ENCODE data around the gene HMGCS1. TPM values are rescaled to one million over a fixed set of nuclear protein-coding genes. Genes with fewer than 3 reads are reported as not detected.

The HMGCS1 gene
- polyA plus RNA-seq, 1 donor from 2014 or later, result 498 TPM

GRCh38 chr5:43256261-43256966 is 56.8 kb downstream of the HMGCS1 start:
- Histone ChIP-seq H3K79me2 (replicated peaks; ENCODE audit: insufficient read depth, low read length) (no peaks in the 10 kb centered on the region), H3K27me3 (ENCODE audit: insufficient read depth, low read depth, low read length) (no peaks in the 10 kb centered on the region), H3K9ac (ENCODE audit: low read length) (no peak overlapping the region), H2AFZ (ENCODE audit: low read depth, low read length) (no peak overlapping the region), H3K9me2 (ENCODE audit: insufficient read depth, low read length) (no peaks in the 10 kb centered on the region), H3K27ac (ENCODE audit: low read length) (no peak overlapping the region), H3F3A (ENCODE audit: insufficient read depth, low read length, poor library complexity, severe bottlenecking) (no peaks in the 10 kb centered on the region), H3K36me3 (ENCODE audit: insufficient read depth, low read length) (no peaks in the 10 kb centered on the region), H4K20me1 (ENCODE audit: insufficient read depth) (no peaks in the 10 kb centered on the region), H3K4me3 (ENCODE audit: low read length) (no peak overlapping the region), H3K9me3 (ENCODE audit: low read length) (no peaks in the 10 kb centered on the region), H3K4me2 (ENCODE audit: low read length) (no peak overlapping the region)
- TF ChIP-seq MXI1 (conservative IDR thresholded peaks at IDR 0.05; ENCODE audit: poor library complexity, severe bottlenecking) (no peak), EP300 (conservative IDR thresholded peaks at IDR 0.05; ENCODE audit: poor library complexity, severe bottlenecking) (no peak), EZH2 (IDR thresholded peaks at IDR 0.05; ENCODE audit: borderline replicate concordance, insufficient read depth, low read length, poor library complexity, severe bottlenecking) (no peak), SMC3 (conservative IDR thresholded peaks at IDR 0.05; ENCODE audit: poor library complexity) (no peak), RAD21 (conservative IDR thresholded peaks at IDR 0.05) (no peak), POLR2AphosphoS5 (IDR thresholded peaks at IDR 0.05) (no peak), TAF1 (IDR thresholded peaks at IDR 0.05; ENCODE audit: low read depth) (no peak), REST (IDR thresholded peaks at IDR 0.05; ENCODE audit: borderline replicate concordance) (no peak), CTCF (IDR thresholded peaks at IDR 0.05; ENCODE audit: poor library complexity, severe bottlenecking) (no peak)

GRCh38 chr5:43255704-43256103 is 57.5 kb downstream of the HMGCS1 start:
- TF ChIP-seq REST (IDR thresholded peaks at IDR 0.05; ENCODE audit: borderline replicate concordance) (no peak), EP300 (conservative IDR thresholded peaks at IDR 0.05; ENCODE audit: poor library complexity, severe bottlenecking) (no peak), SMC3 (conservative IDR thresholded peaks at IDR 0.05; ENCODE audit: poor library complexity) (no peak), POLR2AphosphoS5 (IDR thresholded peaks at IDR 0.05) (no peak), CTCF (IDR thresholded peaks at IDR 0.05; ENCODE audit: poor library complexity, severe bottlenecking) (no peak), MXI1 (conservative IDR thresholded peaks at IDR 0.05; ENCODE audit: poor library complexity, severe bottlenecking) (no peak), TAF1 (IDR thresholded peaks at IDR 0.05; ENCODE audit: low read depth) (no peak), RAD21 (conservative IDR thresholded peaks at IDR 0.05) (no peak), EZH2 (IDR thresholded peaks at IDR 0.05; ENCODE audit: borderline replicate concordance, insufficient read depth, low read length, poor library complexity, severe bottlenecking) (no peak)
- no peaks in the 10 kb centered on the region for H4K20me1 ChIP-seq (ENCODE audit: insufficient read depth)
- H3K4me3 ChIP-seq (ENCODE audit: low read length), result no peak overlapping the region

More at GRCh38 chr5:43255704-43256103, 57.5 kb downstream of the HMGCS1 start:
- Histone ChIP-seq H3K9me2 (ENCODE audit: insufficient read depth, low read length) (no peaks in the 10 kb centered on the region), H3K4me2 (ENCODE audit: low read length) (no peak overlapping the region), H3K27ac (ENCODE audit: low read length) (no peak overlapping the region), H3F3A (ENCODE audit: insufficient read depth, low read length, poor library complexity, severe bottlenecking) (no peaks in the 10 kb centered on the region), H3K9ac (ENCODE audit: low read length) (no peak overlapping the region), H3K9me3 (ENCODE audit: low read length) (no peaks in the 10 kb centered on the region), H3K79me2 (replicated peaks; ENCODE audit: insufficient read depth, low read length) (no peaks in the 10 kb centered on the region), H3K36me3 (ENCODE audit: insufficient read depth, low read length) (no peaks in the 10 kb centered on the region), H3K27me3 (ENCODE audit: insufficient read depth, low read depth, low read length) (no peaks in the 10 kb centered on the region), H2AFZ (ENCODE audit: low read depth, low read length) (no peak overlapping the region)

Measured in neural cell (in vitro differentiated cells).